ENCODE data around the gene KLHL3. TPM values are rescaled to one million over a fixed set of nuclear protein-coding genes. Genes with fewer than 3 reads are reported as not detected.

The KLHL3 gene
- total and polyA plus RNA-seq, 9 of the 15 experiments (the other 6 are each of a cell fraction or from before 2014, with no cell fraction given): under 0.01 to 1.5 (median 0.22) TPM

DNA sequence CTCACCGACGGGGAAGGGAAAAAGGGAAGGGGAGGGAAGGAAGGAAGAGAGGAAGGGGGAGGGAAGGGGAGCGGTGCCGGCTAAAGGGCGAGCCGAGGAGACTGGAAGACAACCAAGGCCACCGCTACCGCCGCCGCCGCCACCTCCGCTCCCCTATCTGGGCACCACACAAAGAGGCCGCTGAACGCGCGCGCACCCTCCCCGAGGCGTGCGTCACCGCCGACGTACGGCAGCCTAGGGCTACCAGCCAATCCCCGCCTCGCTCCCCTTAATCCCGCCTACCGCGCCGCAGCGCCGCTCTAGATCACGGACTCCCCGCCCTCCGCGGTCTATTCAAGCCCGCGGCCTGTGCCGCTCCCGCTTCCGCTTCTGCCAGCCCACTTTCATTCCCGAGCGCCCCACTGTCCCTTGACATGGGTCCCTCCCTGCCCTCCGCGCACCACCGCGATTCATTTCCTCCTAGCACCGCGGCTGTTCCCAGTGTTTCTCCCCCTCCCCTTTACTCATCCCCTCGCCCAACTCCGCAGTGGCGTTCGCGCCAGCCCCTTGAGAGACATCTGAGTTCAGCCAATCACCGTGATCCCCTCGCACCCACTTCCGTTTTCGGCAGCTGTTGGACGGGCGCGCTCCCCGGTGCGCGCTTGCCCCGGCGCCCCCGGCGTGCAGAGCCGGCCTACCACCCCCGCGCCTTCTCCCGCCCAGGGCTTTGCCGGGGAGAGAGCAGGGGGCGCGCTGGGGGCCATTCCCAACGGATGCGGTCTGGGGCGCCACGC, 18.5 kb upstream of the KLHL3 start, which contains the start of gene HNRNPA0 (continued):
- TF ChIP-seq, protein P1, sequence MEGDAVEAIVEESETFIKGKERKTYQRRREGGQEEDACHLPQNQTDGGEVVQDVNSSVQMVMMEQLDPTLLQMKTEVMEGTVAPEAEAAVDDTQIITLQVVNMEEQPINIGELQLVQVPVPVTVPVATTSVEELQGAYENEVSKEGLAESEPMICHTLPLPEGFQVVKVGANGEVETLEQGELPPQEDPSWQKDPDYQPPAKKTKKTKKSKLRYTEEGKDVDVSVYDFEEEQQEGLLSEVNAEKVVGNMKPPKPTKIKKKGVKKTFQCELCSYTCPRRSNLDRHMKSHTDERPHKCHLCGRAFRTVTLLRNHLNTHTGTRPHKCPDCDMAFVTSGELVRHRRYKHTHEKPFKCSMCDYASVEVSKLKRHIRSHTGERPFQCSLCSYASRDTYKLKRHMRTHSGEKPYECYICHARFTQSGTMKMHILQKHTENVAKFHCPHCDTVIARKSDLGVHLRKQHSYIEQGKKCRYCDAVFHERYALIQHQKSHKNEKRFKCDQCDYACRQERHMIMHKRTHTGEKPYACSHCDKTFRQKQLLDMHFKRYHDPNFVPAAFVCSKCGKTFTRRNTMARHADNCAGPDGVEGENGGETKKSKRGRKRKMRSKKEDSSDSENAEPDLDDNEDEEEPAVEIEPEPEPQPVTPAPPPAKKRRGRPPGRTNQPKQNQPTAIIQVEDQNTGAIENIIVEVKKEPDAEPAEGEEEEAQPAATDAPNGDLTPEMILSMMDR (IDR thresholded peaks at IDR 0.05 in 2 of 3, conservative IDR thresholded peaks at IDR 0.05 in 1 of 3; ENCODE audit: insufficient read depth in 2 of 3, low read depth in 1 of 3, low read length in 3 of 3): peak in 2 of 3 experiments; percentile 17 to 33; a peak in 2 of 6 replicates
- TF ChIP-seq, protein P2, sequence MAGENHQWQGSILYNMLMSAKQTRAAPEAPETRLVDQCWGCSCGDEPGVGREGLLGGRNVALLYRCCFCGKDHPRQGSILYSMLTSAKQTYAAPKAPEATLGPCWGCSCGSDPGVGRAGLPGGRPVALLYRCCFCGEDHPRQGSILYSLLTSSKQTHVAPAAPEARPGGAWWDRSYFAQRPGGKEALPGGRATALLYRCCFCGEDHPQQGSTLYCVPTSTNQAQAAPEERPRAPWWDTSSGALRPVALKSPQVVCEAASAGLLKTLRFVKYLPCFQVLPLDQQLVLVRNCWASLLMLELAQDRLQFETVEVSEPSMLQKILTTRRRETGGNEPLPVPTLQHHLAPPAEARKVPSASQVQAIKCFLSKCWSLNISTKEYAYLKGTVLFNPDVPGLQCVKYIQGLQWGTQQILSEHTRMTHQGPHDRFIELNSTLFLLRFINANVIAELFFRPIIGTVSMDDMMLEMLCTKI (IDR thresholded peaks at IDR 0.05; ENCODE audit: partially characterized antibody): no peak
- TF ChIP-seq, protein P3, sequence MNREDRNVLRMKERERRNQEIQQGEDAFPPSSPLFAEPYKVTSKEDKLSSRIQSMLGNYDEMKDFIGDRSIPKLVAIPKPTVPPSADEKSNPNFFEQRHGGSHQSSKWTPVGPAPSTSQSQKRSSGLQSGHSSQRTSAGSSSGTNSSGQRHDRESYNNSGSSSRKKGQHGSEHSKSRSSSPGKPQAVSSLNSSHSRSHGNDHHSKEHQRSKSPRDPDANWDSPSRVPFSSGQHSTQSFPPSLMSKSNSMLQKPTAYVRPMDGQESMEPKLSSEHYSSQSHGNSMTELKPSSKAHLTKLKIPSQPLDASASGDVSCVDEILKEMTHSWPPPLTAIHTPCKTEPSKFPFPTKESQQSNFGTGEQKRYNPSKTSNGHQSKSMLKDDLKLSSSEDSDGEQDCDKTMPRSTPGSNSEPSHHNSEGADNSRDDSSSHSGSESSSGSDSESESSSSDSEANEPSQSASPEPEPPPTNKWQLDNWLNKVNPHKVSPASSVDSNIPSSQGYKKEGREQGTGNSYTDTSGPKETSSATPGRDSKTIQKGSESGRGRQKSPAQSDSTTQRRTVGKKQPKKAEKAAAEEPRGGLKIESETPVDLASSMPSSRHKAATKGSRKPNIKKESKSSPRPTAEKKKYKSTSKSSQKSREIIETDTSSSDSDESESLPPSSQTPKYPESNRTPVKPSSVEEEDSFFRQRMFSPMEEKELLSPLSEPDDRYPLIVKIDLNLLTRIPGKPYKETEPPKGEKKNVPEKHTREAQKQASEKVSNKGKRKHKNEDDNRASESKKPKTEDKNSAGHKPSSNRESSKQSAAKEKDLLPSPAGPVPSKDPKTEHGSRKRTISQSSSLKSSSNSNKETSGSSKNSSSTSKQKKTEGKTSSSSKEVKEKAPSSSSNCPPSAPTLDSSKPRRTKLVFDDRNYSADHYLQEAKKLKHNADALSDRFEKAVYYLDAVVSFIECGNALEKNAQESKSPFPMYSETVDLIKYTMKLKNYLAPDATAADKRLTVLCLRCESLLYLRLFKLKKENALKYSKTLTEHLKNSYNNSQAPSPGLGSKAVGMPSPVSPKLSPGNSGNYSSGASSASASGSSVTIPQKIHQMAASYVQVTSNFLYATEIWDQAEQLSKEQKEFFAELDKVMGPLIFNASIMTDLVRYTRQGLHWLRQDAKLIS (CRISPR knock-in tag; IDR thresholded peaks at IDR 0.05): peak; percentile 42; the same call in 1 of the 2 replicates
- no peak; the same call in 1 of the 2 replicates for TF ChIP-seq BRD4 (IDR thresholded peaks at IDR 0.05)
- peak; percentile 55 for TF ChIP-seq FOSL1 (tag; conservative IDR thresholded peaks at IDR 0.05)
- TF ChIP-seq BCL6 (CRISPR knock-in tag; IDR thresholded peaks at IDR 0.05): no peak
- no peak for TF ChIP-seq ZNF766 (CRISPR knock-in tag; conservative IDR thresholded peaks at IDR 0.05)
- peak; percentile 50 for TF ChIP-seq RBBP5 (IDR thresholded peaks at IDR 0.05; ENCODE audit: borderline replicate concordance, insufficient read depth, low read length, poor library complexity, severe bottlenecking)
- TF ChIP-seq, protein P4, sequence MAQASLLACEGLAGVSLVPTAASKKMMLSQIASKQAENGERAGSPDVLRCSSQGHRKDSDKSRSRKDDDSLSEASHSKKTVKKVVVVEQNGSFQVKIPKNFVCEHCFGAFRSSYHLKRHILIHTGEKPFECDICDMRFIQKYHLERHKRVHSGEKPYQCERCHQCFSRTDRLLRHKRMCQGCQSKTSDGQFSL (CRISPR knock-in tag; IDR thresholded peaks at IDR 0.05): peak; percentile 15; the same call in 1 of the 2 replicates
- TF ChIP-seq, protein P4 (tag; IDR thresholded peaks at IDR 0.05): no peak
- no peak for TF ChIP-seq ZNF79 (CRISPR knock-in tag; IDR thresholded peaks at IDR 0.05; ENCODE audit: low read depth)
- no peak for TF ChIP-seq ZNF316 (IDR thresholded peaks at IDR 0.05)
- no peak for TF ChIP-seq KAT2B (IDR thresholded peaks at IDR 0.05; ENCODE audit: low read depth, low read length)
- no peak for TF ChIP-seq PRMT5 (CRISPR knock-in tag; IDR thresholded peaks at IDR 0.05)
- 0 out of 2 replicates have a peak, but pooled peaks have one; percentile 70 for TF ChIP-seq SMAD4 (CRISPR knock-in tag; conservative IDR thresholded peaks at IDR 0.05)
- no peak for TF ChIP-seq ZNF121 (CRISPR knock-in tag; conservative IDR thresholded peaks at IDR 0.05)
- TF ChIP-seq, protein P5, sequence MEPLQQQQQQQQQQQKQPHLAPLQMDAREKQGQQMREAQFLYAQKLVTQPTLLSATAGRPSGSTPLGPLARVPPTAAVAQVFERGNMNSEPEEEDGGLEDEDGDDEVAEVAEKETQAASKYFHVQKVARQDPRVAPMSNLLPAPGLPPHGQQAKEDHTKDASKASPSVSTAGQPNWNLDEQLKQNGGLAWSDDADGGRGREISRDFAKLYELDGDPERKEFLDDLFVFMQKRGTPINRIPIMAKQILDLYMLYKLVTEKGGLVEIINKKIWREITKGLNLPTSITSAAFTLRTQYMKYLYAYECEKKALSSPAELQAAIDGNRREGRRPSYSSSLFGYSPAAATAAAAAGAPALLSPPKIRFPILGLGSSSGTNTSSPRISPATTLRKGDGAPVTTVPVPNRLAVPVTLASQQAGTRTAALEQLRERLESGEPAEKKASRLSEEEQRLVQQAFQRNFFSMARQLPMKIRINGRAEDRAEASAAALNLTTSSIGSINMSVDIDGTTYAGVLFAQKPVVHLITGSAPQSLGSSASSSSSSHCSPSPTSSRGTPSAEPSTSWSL (CRISPR knock-in tag; IDR thresholded peaks at IDR 0.05; ENCODE audit: borderline replicate concordance): no peak
- no peak for TF ChIP-seq ZBED1 (IDR thresholded peaks at IDR 0.05)
